Tibial nerve (tissue), 4 donors: Measurements from ENCODE around the gene TTC7B.

ENCODE experiments used
- EP300 ChIP-seq, 2 donors: sonication (generic); formaldehyde crosslinking; IDR thresholded peaks; one replicate each; pipeline ENCODE4 v1.6.1; 2017; ENCODE audit warnings: antibody characterized with exemption in 2 of 2, mild to moderate bottlenecking in 1 of 2
- POLR2A ChIP-seq, 2 donors: fragments of 450-650 bp; IDR thresholded peaks; one replicate each; pipeline ENCODE4 v1.6.1; 2017; ENCODE audit warnings: antibody characterized with exemption in 2 of 2, mild to moderate bottlenecking in 2 of 2, moderate library complexity in 2 of 2
- TF ChIP-seq, protein P1 (sequence below), 5 experiments: fragments of 200-600 bp in 3 of 5; fragments of 450-650 bp in 2 of 5; sonication (generic) in 3 of 5; IDR thresholded peaks; one replicate each; pipeline ENCODE4 v1.5.1; 2016 to 2019; ENCODE audit warnings: antibody characterized with exemption in 5 of 5, mild to moderate bottlenecking in 3 of 5, moderate library complexity in 2 of 5

DNA sequence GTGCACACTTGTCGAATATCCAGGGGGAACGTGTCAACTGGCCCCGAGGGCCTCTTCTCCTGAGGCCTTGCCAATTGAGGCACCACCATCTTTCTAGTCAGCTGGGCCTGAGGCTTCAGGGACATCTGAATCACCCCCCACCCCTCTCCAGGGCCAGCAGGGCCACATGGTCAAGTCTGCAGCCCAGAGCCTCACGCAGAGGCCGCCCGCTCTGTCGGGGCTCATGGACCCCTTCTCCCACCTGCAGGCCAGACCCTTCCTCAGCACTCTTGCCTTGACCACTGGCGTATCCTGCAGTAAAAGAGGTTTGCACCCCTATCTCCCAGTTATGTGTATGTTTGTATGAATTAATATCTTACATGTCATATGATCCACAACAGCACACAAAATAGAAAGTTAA lies 237.1 kb downstream of the TTC7B start:
- TF ChIP-seq, protein P1, sequence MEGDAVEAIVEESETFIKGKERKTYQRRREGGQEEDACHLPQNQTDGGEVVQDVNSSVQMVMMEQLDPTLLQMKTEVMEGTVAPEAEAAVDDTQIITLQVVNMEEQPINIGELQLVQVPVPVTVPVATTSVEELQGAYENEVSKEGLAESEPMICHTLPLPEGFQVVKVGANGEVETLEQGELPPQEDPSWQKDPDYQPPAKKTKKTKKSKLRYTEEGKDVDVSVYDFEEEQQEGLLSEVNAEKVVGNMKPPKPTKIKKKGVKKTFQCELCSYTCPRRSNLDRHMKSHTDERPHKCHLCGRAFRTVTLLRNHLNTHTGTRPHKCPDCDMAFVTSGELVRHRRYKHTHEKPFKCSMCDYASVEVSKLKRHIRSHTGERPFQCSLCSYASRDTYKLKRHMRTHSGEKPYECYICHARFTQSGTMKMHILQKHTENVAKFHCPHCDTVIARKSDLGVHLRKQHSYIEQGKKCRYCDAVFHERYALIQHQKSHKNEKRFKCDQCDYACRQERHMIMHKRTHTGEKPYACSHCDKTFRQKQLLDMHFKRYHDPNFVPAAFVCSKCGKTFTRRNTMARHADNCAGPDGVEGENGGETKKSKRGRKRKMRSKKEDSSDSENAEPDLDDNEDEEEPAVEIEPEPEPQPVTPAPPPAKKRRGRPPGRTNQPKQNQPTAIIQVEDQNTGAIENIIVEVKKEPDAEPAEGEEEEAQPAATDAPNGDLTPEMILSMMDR (IDR thresholded peaks at IDR 0.05) = no peak
- TF ChIP-seq POLR2A (IDR thresholded peaks at IDR 0.05) (no peak), EP300 (IDR thresholded peaks at IDR 0.05) (no peak)
